Fibroblast of lung (primary cell): ENCODE data around the gene MYBPH. TPM values are rescaled to one million over a fixed set of nuclear protein-coding genes. Genes with fewer than 3 reads are reported as not detected.
A peak's percentile ranks its signal among the peaks of the same experiment; 100 is the strongest.

ENCODE experiments used
- DNase-seq, 2 donors: peaks; one replicate each; pipeline versions ENCODE4 v3.0.0 to v3.0.0-alpha.2; 2010; ENCODE audit warnings: low read depth in 2 of 2
- H2AFZ ChIP-seq: 2 replicates; pipeline ENCODE4 v1.5.1; 2012; ENCODE audit warnings: low read length, control low read depth, inconsistent platforms
- H3K27ac ChIP-seq: 2 replicates; pipeline ENCODE4 v1.5.1; 2011; ENCODE audit warnings: low read length, control low read depth; ENCODE audit not compliant: insufficient read depth
- H3K27me3 ChIP-seq: 2 replicates; pipeline ENCODE4 v1.5.1; 2011; ENCODE audit warnings: mild to moderate bottlenecking, low read length; ENCODE audit not compliant: control insufficient read depth, insufficient read depth
- H3K36me3 ChIP-seq: 2 replicates; pipeline ENCODE4 v1.5.1; 2011; ENCODE audit warnings: low read length; ENCODE audit not compliant: control insufficient read depth, insufficient read depth
- H3K4me1 ChIP-seq: 2 replicates; pipeline ENCODE4 v1.5.1; 2011; ENCODE audit warnings: low read length; ENCODE audit not compliant: control insufficient read depth, insufficient read depth; ENCODE audit errors: extremely low read depth
- H3K4me2 ChIP-seq: 2 replicates; pipeline ENCODE4 v1.5.1; 2011; ENCODE audit warnings: low read length, control low read depth; ENCODE audit not compliant: insufficient read depth; ENCODE audit errors: extremely low read depth
- H3K4me3 ChIP-seq, 4 experiments: fragments of 200-600 bp in 1 of 4; sonication (generic) in 1 of 4; replicated peaks in 1 of 4; 2 replicates each; pipeline ENCODE4 v1.5.1; 2011 to 2016; ENCODE audit warnings: low read length in 4 of 4, low read depth in 3 of 4, mild to moderate bottlenecking in 3 of 4, control low read depth in 2 of 4, inconsistent platforms in 1 of 4, mixed read lengths in 1 of 4; ENCODE audit not compliant: insufficient read depth in 1 of 4; ENCODE audit errors: control extremely low read depth in 1 of 4
- H3K79me2 ChIP-seq: 2 replicates; pipeline ENCODE4 v1.5.1; 2012; ENCODE audit warnings: mild to moderate bottlenecking, low read length, inconsistent platforms; ENCODE audit not compliant: control insufficient read depth, insufficient read depth
- H3K9ac ChIP-seq: 2 replicates; pipeline ENCODE4 v1.5.1; 2011; ENCODE audit warnings: mild to moderate bottlenecking, low read length, control low read depth; ENCODE audit not compliant: insufficient read depth
- H3K9me3 ChIP-seq: 2 replicates; pipeline ENCODE4 v1.5.1; 2012; ENCODE audit warnings: low read depth, low read length; ENCODE audit not compliant: control insufficient read depth, insufficient read depth
- H4K20me1 ChIP-seq: 2 replicates; pipeline ENCODE4 v1.5.1; 2011; ENCODE audit warnings: low read length; ENCODE audit not compliant: control insufficient read depth, insufficient read depth; ENCODE audit errors: extremely low read depth
- CTCF ChIP-seq, 2 donors: IDR thresholded peaks in 1 of 2; conservative IDR thresholded peaks in 1 of 2; 1 replicate in 1 of 2; 2 replicates in 1 of 2; pipeline ENCODE4 v1.5.1; 2011 to 2012; ENCODE audit warnings: low read length in 2 of 2, control low read depth in 1 of 2, inconsistent platforms in 1 of 2, low read depth in 1 of 2, mild to moderate bottlenecking in 1 of 2
- EZH2 ChIP-seq: IDR thresholded peaks from 2 replicates; pipeline ENCODE4 v1.5.1; 2012; ENCODE audit warnings: low read length, control low read depth, mild to moderate bottlenecking; ENCODE audit errors: missing control alignments
- polyA plus RNA-seq, 2 donors: library from polyadenylated mRNA; depleted of rRNA in 1 of 2; stranded (reverse) in 1 of 2; unstranded in 1 of 2; fragments of >200 nt; gene quantifications; 2 replicates each; pipeline ENCODE4 v1.2.1, GENCODE V29; 2011 to 2012; ENCODE audit warnings: missing spikeins in 1 of 2
- total RNA-seq: library from RNA; depleted of rRNA; stranded (reverse); fragments of >200 nt; gene quantifications from 2 replicates; pipeline ENCODE4 v1.2.1, GENCODE V29; 2014

The MYBPH gene
- total and polyA plus RNA-seq, 2 donors (not counting 1 experiment from before 2014, with no cell fraction given) = 0.17 to 5.5 TPM

- no peak overlapping the region for H3K9ac ChIP-seq
- peaks cover 21% of the 10 kb centered on the region for H3K4me1 ChIP-seq
- TF ChIP-seq EZH2 (no peak), CTCF (conservative IDR thresholded peaks at IDR 0.05 in 1 of 2, IDR thresholded peaks at IDR 0.05 in 1 of 2; ENCODE audit: low read depth in 1 of 2, low read length in 2 of 2) (no peak)
- H2AFZ ChIP-seq = peak overlapping the region; percentile 20
- DNase-seq = peak; percentile 78 to 95
- no peaks in the 10 kb centered on the region for H3K36me3 ChIP-seq
- H3K27ac ChIP-seq = peak overlapping the region; percentile 22
- no peaks in the 10 kb centered on the region for H3K79me2 ChIP-seq
- no peaks in the 10 kb centered on the region for H4K20me1 ChIP-seq
- peak overlapping the region in 1 of 4 experiments; percentile 11 for H3K4me3 ChIP-seq
- no peak overlapping the region for H3K4me2 ChIP-seq
- H3K27me3 ChIP-seq = no peaks in the 10 kb centered on the region
- no peaks in the 10 kb centered on the region for H3K9me3 ChIP-seq
These were observed 27.0 kb upstream of the MYBPH start for GRCh38 chr1:203202431-203203245.

- no peaks in the 10 kb centered on the region for H3K36me3 ChIP-seq
- H3K9me3 ChIP-seq = no peaks in the 10 kb centered on the region
- peaks cover 25% of the 10 kb centered on the region for H3K4me1 ChIP-seq
- no peak overlapping the region for H3K9ac ChIP-seq
- H2AFZ ChIP-seq = no peak overlapping the region
- no peak overlapping the region for H3K4me2 ChIP-seq
- no peaks in the 10 kb centered on the region for H3K27me3 ChIP-seq
- H3K79me2 ChIP-seq = no peaks in the 10 kb centered on the region
- no peak for DNase-seq
- H3K4me3 ChIP-seq = no peak overlapping the region
- no peak overlapping the region for H3K27ac ChIP-seq
- no peak for TF ChIP-seq CTCF (conservative IDR thresholded peaks at IDR 0.05 in 1 of 2, IDR thresholded peaks at IDR 0.05 in 1 of 2; ENCODE audit: low read depth in 1 of 2, low read length in 2 of 2)
- no peak for TF ChIP-seq EZH2
- no peaks in the 10 kb centered on the region for H4K20me1 ChIP-seq
These were observed 26.0 kb upstream of the MYBPH start for GRCh38 chr1:203201516-203202205.

GRCh38 chr1:203200916-203201315 is 25.3 kb upstream of the MYBPH start:
- H3K4me2 ChIP-seq = no peak overlapping the region
- H3K79me2 ChIP-seq = no peaks in the 10 kb centered on the region
- no peak overlapping the region for H2AFZ ChIP-seq
- no peak for TF ChIP-seq EZH2
- TF ChIP-seq CTCF (conservative IDR thresholded peaks at IDR 0.05 in 1 of 2, IDR thresholded peaks at IDR 0.05 in 1 of 2; ENCODE audit: low read depth in 1 of 2, low read length in 2 of 2) = no peak
- no peaks in the 10 kb centered on the region for H3K9me3 ChIP-seq
- peak overlapping the region; percentile 63 for H3K27ac ChIP-seq
- no peaks in the 10 kb centered on the region for H3K27me3 ChIP-seq
- DNase-seq = no peak
- no peaks in the 10 kb centered on the region for H4K20me1 ChIP-seq
- peaks cover 31% of the 10 kb centered on the region for H3K4me1 ChIP-seq
- no peak overlapping the region for H3K9ac ChIP-seq
- H3K4me3 ChIP-seq = no peak overlapping the region
- no peaks in the 10 kb centered on the region for H3K36me3 ChIP-seq
